Immature natural killer cell (primary cell): Measurements from ENCODE around the gene SPO11. TPM values are rescaled to one million over a fixed set of nuclear protein-coding genes. Genes with fewer than 3 reads are reported as not detected.

Source experiments
- DNase-seq, 3 donors: peaks; one replicate each; pipeline ENCODE4 v3.0.0; 2022; ENCODE audit warnings: mixed read lengths in 1 of 3
- H3K27ac Mint-ChIP-seq, 6 donors: one replicate each; pipeline ENCODE4 v1.8.0; 2020; ENCODE audit warnings: mixed read lengths in 6 of 6, mild to moderate bottlenecking in 5 of 6, inconsistent platforms in 4 of 6, moderate library complexity in 3 of 6
- H3K27me3 Mint-ChIP-seq, 3 donors: one replicate each; pipeline ENCODE4 v1.8.0; 2020 to 2021; ENCODE audit warnings: low read depth in 3 of 3, mild to moderate bottlenecking in 3 of 3, mixed read lengths in 3 of 3, moderate library complexity in 3 of 3, inconsistent platforms in 1 of 3
- H3K36me3 Mint-ChIP-seq, 3 donors: one replicate each; pipeline ENCODE4 v1.8.0; 2020; ENCODE audit warnings: mixed read lengths in 3 of 3, inconsistent platforms in 2 of 3, mild to moderate bottlenecking in 2 of 3
- H3K4me1 Mint-ChIP-seq, 2 donors: one replicate each; pipeline ENCODE4 v1.8.0; 2020; ENCODE audit warnings: inconsistent platforms in 2 of 2, mild to moderate bottlenecking in 2 of 2, mixed read lengths in 2 of 2, moderate library complexity in 1 of 2
- H3K4me3 Mint-ChIP-seq, 5 donors: one replicate each; pipeline ENCODE4 v1.8.0; 2020; ENCODE audit warnings: mild to moderate bottlenecking in 5 of 5, mixed read lengths in 5 of 5, inconsistent platforms in 3 of 5, moderate library complexity in 3 of 5
- H3K9me3 Mint-ChIP-seq, 6 donors: one replicate each; pipeline ENCODE4 v1.8.0; 2020; ENCODE audit warnings: mild to moderate bottlenecking in 6 of 6, mixed read lengths in 6 of 6, inconsistent platforms in 4 of 6, moderate library complexity in 3 of 6
- polyA plus RNA-seq, 3 donors: library from polyadenylated mRNA; unstranded; fragments of 300-500 nt; fragmentation: Illumina TruSeq; gene quantifications; one replicate each; pipeline ENCODE4 v1.2.3, GENCODE V29; 2021

SPO11 gene
- polyA plus RNA-seq, 3 donors from 2014 or later = not detected

GRCh38 chr20:57316795-57317201 is 12.8 kb upstream of the SPO11 start:
- Mint-ChIP-seq H3K4me3 (no peak overlapping the region), H3K27ac (no peak overlapping the region), H3K9me3 (no peaks in the 10 kb centered on the region), H3K36me3 (no peaks in the 10 kb centered on the region), H3K4me1 (peaks cover 12 to 13% of the 10 kb centered on the region in 2 donors), H3K27me3 (peaks cover 0 to 14% (median 4%) of the 10 kb centered on the region in 3 donors)
- no peak for DNase-seq

DNA sequence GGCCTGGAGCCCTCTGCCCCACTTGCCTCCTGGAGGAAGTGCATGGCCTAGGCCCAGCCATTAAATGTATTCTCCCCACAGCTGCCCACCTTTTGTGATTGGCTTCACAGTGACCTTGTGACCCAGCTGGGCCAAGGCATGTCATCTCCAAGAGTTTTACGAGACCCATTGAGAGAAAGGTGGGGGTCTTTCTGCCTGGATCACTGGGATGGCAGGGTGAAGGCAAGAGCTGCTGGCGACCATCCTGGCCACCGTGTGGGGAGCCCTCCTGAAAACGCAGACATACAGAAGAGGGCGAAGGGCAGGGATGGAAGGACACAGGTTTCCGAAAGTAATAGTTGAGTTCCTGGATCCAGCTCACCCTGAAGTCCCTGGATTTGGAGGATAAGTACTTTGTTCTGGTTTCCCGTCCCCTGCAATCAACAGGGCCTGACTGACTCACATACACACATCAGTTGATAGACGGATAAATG is 12.3 kb upstream of the SPO11 start:
- Mint-ChIP-seq H3K27me3 (peaks cover 0 to 17% (median 4%) of the 10 kb centered on the region in 3 donors), H3K36me3 (no peaks in the 10 kb centered on the region), H3K4me1 (peaks cover 12 to 13% of the 10 kb centered on the region in 2 donors), H3K4me3 (peak overlapping the region in 2 of 5 donors; percentile 51 to 70), H3K27ac (peak overlapping the region in 2 of 6 donors; percentile 25 to 76), H3K9me3 (no peaks in the 10 kb centered on the region)
- no peak for DNase-seq

GRCh38 chr20:57317789-57318371 is 11.7 kb upstream of the SPO11 start:
- peak; percentile 34 to 70 (median 53) for DNase-seq
- Mint-ChIP-seq H3K4me1 (peaks cover 12 to 13% of the 10 kb centered on the region in 2 donors), H3K27me3 (peaks cover 0 to 22% (median 4%) of the 10 kb centered on the region in 3 donors), H3K27ac (peak overlapping the region in 4 of 6 donors; percentile 25 to 76 (median 38)), H3K4me3 (peak overlapping the region in 2 of 5 donors; percentile 51 to 70), H3K9me3 (no peaks in the 10 kb centered on the region), H3K36me3 (no peaks in the 10 kb centered on the region)

- H3K4me1 Mint-ChIP-seq = peaks cover 12 to 13% of the 10 kb centered on the region in 2 donors
- no peaks in the 10 kb centered on the region for H3K9me3 Mint-ChIP-seq
- peaks cover 2 to 32% (median 4%) of the 10 kb centered on the region in 3 donors for H3K27me3 Mint-ChIP-seq
- H3K27ac Mint-ChIP-seq = no peak overlapping the region
- H3K4me3 Mint-ChIP-seq = peak overlapping the region in 1 of 5 donors; percentile 14
- DNase-seq = no peak
- no peaks in the 10 kb centered on the region for H3K36me3 Mint-ChIP-seq
These were observed 10.0 kb upstream of the SPO11 start for GRCh38 chr20:57319584-57319983.

GRCh38 chr20:57320358-57320757 is 9.2 kb upstream of the SPO11 start:
- Mint-ChIP-seq H3K9me3 (no peaks in the 10 kb centered on the region), H3K36me3 (no peaks in the 10 kb centered on the region), H3K27ac (no peak overlapping the region), H3K4me1 (peaks cover 9 to 12% of the 10 kb centered on the region in 2 donors), H3K27me3 (peaks cover 2 to 34% (median 5%) of the 10 kb centered on the region in 3 donors), H3K4me3 (no peak overlapping the region)
- DNase-seq = no peak

DNA sequence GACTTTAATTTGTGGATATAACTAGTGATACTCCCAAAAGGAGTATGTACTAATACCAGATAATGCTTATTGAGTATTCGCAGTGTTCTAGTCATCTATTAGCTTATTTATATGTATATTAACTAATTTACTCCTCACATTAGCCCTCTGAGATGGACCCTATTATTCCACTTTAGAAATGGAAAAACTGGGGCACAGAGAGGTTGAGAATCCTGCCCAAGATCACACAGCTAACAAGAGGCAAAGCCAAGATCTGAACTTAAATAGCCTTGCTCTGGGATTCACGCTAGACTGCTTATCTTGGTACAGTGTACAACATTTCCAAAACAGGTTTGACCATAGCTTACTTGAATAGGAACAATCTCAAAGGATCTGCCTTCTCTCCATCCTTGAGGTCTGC is 8.5 kb upstream of the SPO11 start:
- DNase-seq = no peak
- Mint-ChIP-seq H3K4me1 (peaks cover 5 to 7% of the 10 kb centered on the region in 2 donors), H3K4me3 (no peak overlapping the region), H3K9me3 (no peaks in the 10 kb centered on the region), H3K27ac (no peak overlapping the region), H3K36me3 (no peaks in the 10 kb centered on the region), H3K27me3 (peaks cover 1 to 34% (median 2%) of the 10 kb centered on the region in 3 donors)

- DNase-seq = no peak
- Mint-ChIP-seq H3K4me3 (no peak overlapping the region), H3K9me3 (no peaks in the 10 kb centered on the region), H3K27ac (peak overlapping the region in 1 of 6 donors; percentile 5), H3K4me1 (peaks cover 5 to 7% of the 10 kb centered on the region in 2 donors), H3K36me3 (no peaks in the 10 kb centered on the region), H3K27me3 (peaks cover 1 to 37% (median 2%) of the 10 kb centered on the region in 3 donors)
These were observed 7.1 kb upstream of the SPO11 start for GRCh38 chr20:57322476-57322875.

DNA sequence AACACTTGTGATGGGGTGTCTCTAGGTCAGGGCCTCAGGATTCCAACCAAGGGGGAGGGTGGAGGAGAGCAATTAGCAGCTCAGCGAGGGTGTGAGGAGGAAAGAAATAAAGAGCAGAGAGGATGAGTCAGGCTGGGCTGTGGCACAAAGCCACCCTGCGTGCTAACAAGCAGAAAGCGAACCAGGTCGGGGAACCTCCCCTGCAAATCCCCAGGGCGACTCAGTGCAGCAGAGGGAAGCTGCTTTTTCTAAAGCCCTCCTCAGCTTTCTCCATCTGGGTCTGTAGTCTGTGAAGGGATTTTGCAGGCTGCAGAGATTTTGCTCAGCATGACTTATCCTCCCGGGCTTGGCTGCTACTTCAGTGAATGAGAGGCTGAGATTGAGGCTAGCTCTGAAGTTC is 6.6 kb upstream of the SPO11 start:
- H3K36me3 Mint-ChIP-seq = no peaks in the 10 kb centered on the region

DNA sequence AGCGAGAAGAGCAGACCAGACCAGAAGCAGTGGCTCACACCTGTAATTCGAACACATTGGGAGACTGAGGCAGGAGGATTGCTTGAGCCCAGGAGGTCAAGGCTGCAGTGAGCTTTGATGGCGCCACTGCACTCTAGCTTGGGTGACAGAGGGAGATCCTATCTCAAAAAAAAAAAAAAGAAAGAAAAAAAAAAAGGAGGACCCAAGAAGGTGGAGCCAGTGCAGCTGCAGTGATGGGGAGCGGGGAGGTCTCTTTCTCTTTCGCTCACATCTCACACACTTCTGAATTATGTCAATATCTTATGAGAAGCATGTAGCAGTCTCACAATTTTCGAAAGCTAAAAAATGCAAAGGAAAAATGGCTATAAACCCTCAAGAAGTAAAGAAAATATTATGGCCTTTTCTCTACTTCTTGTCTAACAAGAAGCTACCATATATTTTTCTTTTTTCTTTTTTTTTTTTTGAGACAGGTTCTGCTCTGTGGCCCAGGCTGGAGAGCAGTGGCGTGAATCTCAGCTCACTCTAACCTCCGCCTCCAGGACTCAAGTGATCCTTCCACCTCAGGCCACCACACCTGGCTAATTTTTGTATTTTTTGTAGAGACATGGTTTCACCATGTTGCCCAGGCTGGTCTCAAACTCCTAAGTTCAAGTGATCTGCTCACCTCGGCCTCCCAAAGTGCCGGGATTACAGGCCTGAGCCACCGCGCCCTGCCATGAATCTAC is 3.8 kb upstream of the SPO11 start:
- Mint-ChIP-seq H3K27ac (no peak overlapping the region), H3K27me3 (peaks cover 1 to 32% (median 2%) of the 10 kb centered on the region in 3 donors), H3K4me3 (no peak overlapping the region), H3K9me3 (no peaks in the 10 kb centered on the region), H3K36me3 (no peaks in the 10 kb centered on the region), H3K4me1 (no peaks in the 10 kb centered on the region)
- no peak for DNase-seq

More for the DNA sequence above, 6.6 kb upstream of the SPO11 start:
- DNase-seq = no peak
- no peaks in the 10 kb centered on the region for H3K9me3 Mint-ChIP-seq
- no peak overlapping the region for H3K4me3 Mint-ChIP-seq
- peaks cover 1 to 34% (median 2%) of the 10 kb centered on the region in 3 donors for H3K27me3 Mint-ChIP-seq
- no peak overlapping the region for H3K27ac Mint-ChIP-seq
- peaks cover 4 to 5% of the 10 kb centered on the region in 2 donors for H3K4me1 Mint-ChIP-seq

- H3K27ac Mint-ChIP-seq = no peak overlapping the region
- H3K4me1 Mint-ChIP-seq = peaks cover under 1 to 1% of the 10 kb centered on the region in 2 donors
- no peaks in the 10 kb centered on the region for H3K9me3 Mint-ChIP-seq
- no peak overlapping the region for H3K4me3 Mint-ChIP-seq
- DNase-seq = no peak
- H3K27me3 Mint-ChIP-seq = peaks cover 1 to 27% (median 2%) of the 10 kb centered on the region in 3 donors
- no peaks in the 10 kb centered on the region for H3K36me3 Mint-ChIP-seq
These were observed 2.7 kb upstream of the SPO11 start for GRCh38 chr20:57326667-57327455.

GRCh38 chr20:57327820-57328219 is 1.8 kb upstream of the SPO11 start:
- DNase-seq = no peak
- Mint-ChIP-seq H3K9me3 (no peaks in the 10 kb centered on the region), H3K36me3 (no peaks in the 10 kb centered on the region), H3K27me3 (peaks cover 1 to 20% (median 2%) of the 10 kb centered on the region in 3 donors), H3K27ac (no peak overlapping the region), H3K4me3 (no peak overlapping the region), H3K4me1 (peaks cover 5 to 8% of the 10 kb centered on the region in 2 donors)

GRCh38 chr20:57330998-57331397 is 1.4 kb downstream of the SPO11 start:
- no peak for DNase-seq
- H3K9me3 Mint-ChIP-seq = no peaks in the 10 kb centered on the region
- no peaks in the 10 kb centered on the region for H3K36me3 Mint-ChIP-seq
- no peak overlapping the region for H3K4me3 Mint-ChIP-seq
- peaks cover 5 to 8% of the 10 kb centered on the region in 2 donors for H3K4me1 Mint-ChIP-seq
- no peak overlapping the region for H3K27ac Mint-ChIP-seq
- peaks cover 0 to 7% (median 2%) of the 10 kb centered on the region in 3 donors for H3K27me3 Mint-ChIP-seq

DNA sequence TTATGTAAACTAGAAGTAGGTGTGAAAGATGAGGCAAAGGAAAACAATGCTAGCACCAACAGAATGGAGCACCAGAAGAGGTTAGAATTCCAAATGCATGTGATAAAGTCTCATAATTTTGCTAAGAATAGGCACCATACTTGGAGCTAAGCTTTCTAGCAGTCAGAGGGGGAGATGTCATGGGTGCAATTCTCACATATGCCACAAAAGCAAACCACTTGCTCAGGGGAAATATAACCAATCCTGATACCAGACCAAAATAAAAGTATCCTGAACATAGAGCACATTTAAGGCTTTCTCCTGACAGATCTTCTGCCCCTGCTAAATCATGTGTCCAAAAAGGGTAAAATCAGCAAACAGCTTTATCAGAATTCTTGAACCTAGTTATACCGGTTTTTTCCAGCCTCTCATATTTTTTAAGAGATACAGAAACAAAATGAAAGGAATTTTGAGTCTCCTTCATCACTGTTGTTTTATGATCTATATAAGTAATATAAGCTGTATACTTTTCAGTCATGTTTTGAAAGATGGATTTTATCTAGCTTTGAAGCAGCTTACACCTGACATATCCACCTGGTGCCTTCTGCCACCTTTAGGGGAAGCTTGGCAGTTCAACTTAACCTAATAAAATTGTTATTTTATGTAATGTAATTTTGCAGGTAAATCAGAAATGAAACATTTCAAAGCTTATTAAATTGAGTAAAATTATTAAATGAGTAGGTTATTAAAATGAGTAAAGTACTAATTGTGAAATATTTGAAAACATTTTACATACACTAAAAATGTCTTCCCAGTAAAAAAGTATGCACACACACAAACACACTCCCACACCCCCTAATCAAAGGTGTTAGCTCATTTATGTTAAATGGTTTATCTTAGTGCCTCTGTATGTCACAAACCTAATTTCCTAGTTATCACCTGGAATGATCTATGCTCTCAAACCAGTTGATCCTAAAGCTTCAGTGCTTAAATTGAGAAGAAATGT is 2.8 kb downstream of the SPO11 start:
- peak in 1 of 3 donors; percentile 29 for DNase-seq
- Mint-ChIP-seq H3K36me3 (no peaks in the 10 kb centered on the region), H3K27ac (no peak overlapping the region), H3K4me3 (peak overlapping the region in 1 of 5 donors; percentile 1), H3K9me3 (no peaks in the 10 kb centered on the region), H3K27me3 (peaks cover 4 to 9% (median 4%) of the 10 kb centered on the region in 3 donors), H3K4me1 (peaks cover 5 to 8% of the 10 kb centered on the region in 2 donors)
